A549 (cell line): ENCODE data around the gene KANSL1. TPM values are rescaled to one million over a fixed set of nuclear protein-coding genes. Genes with fewer than 3 reads are reported as not detected.
"Not testable (repeated sequence)": the region's sequence is repeated elsewhere in the genome, so short reads cannot be mapped to it uniquely, and the experiment has no call there.

Experiments
- ATAC-seq, 2 experiments: fragments of 200-7000 bp in 1 of 2; fragments of >200 bp in 1 of 2; cut with Nextera tagmentation in 1 of 2; cut with Tn5 transposase in 1 of 2; 3 replicates each; pipeline versions ENCODE4 v1.8.0 to v1.9.1; 2018 to 2020; ENCODE audit warnings: mild to moderate bottlenecking in 1 of 2, moderate library complexity in 1 of 2
- CTCF ChIA-PET: fragments of 300-600 bp; sonication (Branson Sonifier 250); formaldehyde crosslinking; extraction: SDS; loops from one replicate; lab custom pipeline; 2021; ENCODE audit warnings: antibody characterized with exemption, inconsistent platforms; lab: Yijun Ruan, JAX
- POLR2A ChIA-PET: fragments of 350-600 bp; formaldehyde crosslinking; extraction: SDS; loops from one replicate; lab custom pipeline; 2021; ENCODE audit warnings: antibody characterized with exemption, inconsistent platforms; lab: Yijun Ruan, JAX
- DNase-seq, 2 experiments: peaks; one replicate each; pipeline versions ENCODE4 v3.0.0 to v3.0.0-alpha.2; 2011 to 2016; ENCODE audit warnings: low read depth in 1 of 2, low spot score in 1 of 2
- FAIRE-seq: peaks from 2 replicates; lab custom pipeline; 2011; peaks lifted over from hg19 to GRCh38; lab: Jason Lieb, UNC
- H3K27ac ChIP-seq, 2 experiments: fragments of >200 bp; sonication (Bioruptor Twin); formaldehyde crosslinking; 3 replicates each; pipeline ENCODE4 v1.5.1; 2016 to 2017
- H3K4me1 ChIP-seq: fragments of >200 bp; sonication (Bioruptor Twin); formaldehyde crosslinking; 3 replicates; pipeline ENCODE4 v1.6.1; 2016
- H3K4me2 ChIP-seq: fragments of >200 bp; sonication (Bioruptor Twin); formaldehyde crosslinking; 3 replicates; pipeline ENCODE4 v1.6.1; 2016
- H3K4me3 ChIP-seq: fragments of >200 bp; sonication (Bioruptor Twin); formaldehyde crosslinking; 3 replicates; pipeline ENCODE4 v1.5.1; 2016
- H3K9me3 ChIP-seq: fragments of >200 bp; sonication (Bioruptor Twin); formaldehyde crosslinking; 3 replicates; pipeline ENCODE4 v1.6.1; 2016
- ATOH8 ChIP-seq: fragments of 250-450 bp; sonication (Bioruptor Pico); IDR thresholded peaks from 2 replicates; pipeline ENCODE4 v1.5.0; 2020; ENCODE audit warnings: low read depth, mild to moderate bottlenecking, moderate library complexity
- BCL3 ChIP-seq: fragments of >200 bp; sonication (Bioruptor Twin); formaldehyde crosslinking; IDR thresholded peaks from 3 replicates; pipeline ENCODE4 v1.6.1; 2016
- CHD2 ChIP-seq: fragments of 150-350 bp; IDR thresholded peaks from 2 replicates; pipeline ENCODE4 v1.6.1; 2014; ENCODE audit warnings: low read length; ENCODE audit not compliant: partially characterized antibody
- E2F6 ChIP-seq: IDR thresholded peaks from 2 replicates; pipeline ENCODE4 v1.6.1; 2012; ENCODE audit warnings: low read depth, borderline replicate concordance
- HDAC2 ChIP-seq: fragments of 200-600 bp; sonication (generic); IDR thresholded peaks from 2 replicates; pipeline ENCODE4 v1.6.1; 2016
- HES2 ChIP-seq: fragments of >200 bp; sonication (Bioruptor Twin); formaldehyde crosslinking; IDR thresholded peaks from 2 replicates; pipeline ENCODE4 v1.6.1; 2016
- JUN ChIP-seq, 2 experiments: fragments of >200 bp; sonication (Bioruptor Twin); formaldehyde crosslinking; IDR thresholded peaks; 2 replicates in 1 of 2; 3 replicates in 1 of 2; pipeline ENCODE4 v1.6.1; 2016 to 2017
- KDM1A ChIP-seq: fragments of 200-600 bp; sonication (generic); IDR thresholded peaks from 2 replicates; pipeline ENCODE4 v1.6.1; 2016; ENCODE audit warnings: low read depth, mild to moderate bottlenecking
- KDM5A ChIP-seq: fragments of 200-600 bp; sonication (generic); IDR thresholded peaks from 2 replicates; pipeline ENCODE4 v1.6.1; 2016; ENCODE audit warnings: antibody characterized with exemption, mild to moderate bottlenecking
- MAX ChIP-seq: IDR thresholded peaks from 2 replicates; pipeline ENCODE4 v1.6.1; 2012
- MAZ ChIP-seq: fragments of 150-350 bp; IDR thresholded peaks from 2 replicates; pipeline ENCODE4 v1.6.1; 2014; ENCODE audit warnings: antibody characterized with exemption, low read depth, low read length, borderline replicate concordance
- NR3C1 ChIP-seq: fragments of >200 bp; sonication (Bioruptor Twin); formaldehyde crosslinking; IDR thresholded peaks from 3 replicates; pipeline ENCODE4 v1.6.1; 2017
- PBX3 ChIP-seq: IDR thresholded peaks from 2 replicates; pipeline ENCODE4 v1.6.1; 2012
- POLR2A ChIP-seq: IDR thresholded peaks from 2 replicates; pipeline ENCODE4 v1.6.1; 2012; ENCODE audit warnings: mild to moderate bottlenecking, low read length
- REST ChIP-seq: fragments of 200-600 bp; sonication (generic); IDR thresholded peaks from 2 replicates; pipeline ENCODE4 v1.6.1; 2016; ENCODE audit warnings: antibody characterized with exemption, mild to moderate bottlenecking, moderate library complexity
- RFX5 ChIP-seq: fragments of 450-650 bp; IDR thresholded peaks from 2 replicates; pipeline ENCODE4 v1.7.1; 2014; ENCODE audit warnings: antibody characterized with exemption, mild to moderate bottlenecking, moderate library complexity
- SMC3 ChIP-seq: fragments of >200 bp; sonication (Bioruptor Twin); formaldehyde crosslinking; IDR thresholded peaks from 3 replicates; pipeline ENCODE4 v1.6.1; 2018; ENCODE audit warnings: inconsistent platforms
- USF2 ChIP-seq: fragments of 450-650 bp; IDR thresholded peaks from 2 replicates; pipeline ENCODE4 v1.6.1; 2014; ENCODE audit warnings: antibody characterized with exemption
- ZFP36 ChIP-seq: fragments of 450-650 bp; IDR thresholded peaks from 2 replicates; pipeline ENCODE4 v1.6.1; 2014; ENCODE audit warnings: borderline replicate concordance; ENCODE audit not compliant: partially characterized antibody
- WGBS: methylation state at CpG from one replicate; pipeline ENCODE4 v1.1.6; 2017; ENCODE audit errors: missing lambda C conversion rate; 5-methylcytosine and 5-hydroxymethylcytosine counted together
- polyA plus RNA-seq, 4 experiments: library from polyadenylated mRNA; depleted of rRNA in 3 of 4; stranded (reverse); fragments of >200 nt; fragmentation: RNase III in 1 of 4; extraction: RNeasy Plus Mini Kit Qiagen cat#74134 plus additional on column Dnase treatment in 1 of 4; gene quantifications; 2 replicates in 3 of 4; 3 replicates in 1 of 4; pipeline ENCODE4 v1.2.3, GENCODE V29; 2011 to 2017

Gene KANSL1
- polyA plus RNA-seq, 2 of the 4 experiments (the other 2 are of a cell fraction): 22.6 to 27.9 TPM

GRCh38 chr17:46225274-46225794 lies 32.1 kb upstream of the KANSL1 start:
- peak; percentile 94 for FAIRE-seq
- TF ChIP-seq MAX: peak; percentile 49; the same call in 1 of the 2 replicates
- peak; percentile 67; the same call in 1 of the 2 replicates for TF ChIP-seq KDM1A
- TF ChIP-seq ZFP36: peak; percentile 77
- TF ChIP-seq JUN (IDR thresholded peaks at IDR 0.05): peak; percentile 25 to 54; a peak in 1 of 5 replicates
- peak; percentile 95 for TF ChIP-seq PBX3
- peak; percentile 19; the same call in 1 of the 3 replicates for TF ChIP-seq BCL3
- peak; percentile 64 for TF ChIP-seq POLR2A
- peak; percentile 55 for TF ChIP-seq CHD2
- CTCF ChIA-PET: not testable (repeated sequence)

GRCh38 chr17:46224864-46225263 lies 31.6 kb upstream of the KANSL1 start:
- peak; percentile 68 to 73 for ATAC-seq
- peak in 1 of 2 experiments; percentile 31; a peak in 1 of 5 replicates for TF ChIP-seq JUN (IDR thresholded peaks at IDR 0.05)
- POLR2A ChIA-PET, H3K4me1 ChIP-seq, DNase-seq, FAIRE-seq, CTCF ChIA-PET, H3K9me3 ChIP-seq: not testable (repeated sequence)
- Histone ChIP-seq H3K4me2 (peak overlapping the region; percentile 89), H3K4me3 (peak overlapping the region; percentile 76), H3K27ac (peak overlapping the region; percentile 88 to 91)
- no CpG with 5 or more reads among the region's 54 CpGs for WGBS

More at GRCh38 chr17:46225274-46225794, 32.1 kb upstream of the KANSL1 start:
- H3K4me1 ChIP-seq, POLR2A ChIA-PET, H3K9me3 ChIP-seq: not testable (repeated sequence)
- DNase-seq: peak; percentile 94 to 97
- peak overlapping the region; percentile 76 for H3K4me3 ChIP-seq
- ATAC-seq: peak; percentile 99 to 100
- H3K27ac ChIP-seq: peak overlapping the region; percentile 88 to 91
- H3K4me2 ChIP-seq: peak overlapping the region; percentile 89
- 1% methylated on average over 16 of the region's 22 CpGs for WGBS

- H3K27ac ChIP-seq, CTCF ChIA-PET: not testable (repeated sequence)
- FAIRE-seq: peak; percentile 23
Measured at GRCh38 chr17:46223041-46223440, 29.8 kb upstream of the KANSL1 start.

GRCh38 chr17:46216682-46217081 lies 23.5 kb upstream of the KANSL1 start:
- POLR2A ChIA-PET: no interaction called here
- FAIRE-seq: no peak
- TF ChIP-seq HDAC2 (no peak), HES2 (no peak), USF2 (no peak), KDM5A (no peak), NR3C1 (no peak), E2F6 (no peak), SMC3 (no peak), ATOH8 (CRISPR knock-in tag) (no peak), MAZ (no peak), REST (no peak), CHD2 (no peak), RFX5 (no peak), KDM1A (no peak)

More at GRCh38 chr17:46223041-46223440, 29.8 kb upstream of the KANSL1 start:
- H3K4me1 ChIP-seq, DNase-seq, H3K9me3 ChIP-seq, ATAC-seq, POLR2A ChIA-PET, H3K4me3 ChIP-seq: not testable (repeated sequence)
- peak overlapping the region; percentile 39; the same call in 2 of the 3 replicates for H3K4me2 ChIP-seq
- 56% methylated on average over 2 of the region's 2 CpGs for whole genome bisulfite sequencing

More at GRCh38 chr17:46216682-46217081, 23.5 kb upstream of the KANSL1 start:
- DNase-seq (no peak), ATAC-seq (no peak)
- CTCF ChIA-PET: interaction anchor here (0.6 to 20.6 kb wide), 11 partner anchors 10 to 277 kb away, joined by 3 to 186 read pairs (median 4); partner anchors contain the start of genes KANSL1 and STH
- no peak overlapping the region for H3K4me3 ChIP-seq
- no peak overlapping the region for H3K4me2 ChIP-seq
- no peak overlapping the region for H3K27ac ChIP-seq
- 95% methylated on average over 3 of the region's 3 CpGs for WGBS
- H3K4me1 ChIP-seq: no peaks in the 10 kb centered on the region
- no peaks in the 10 kb centered on the region for H3K9me3 ChIP-seq
